H1 (cell line): ENCODE measurements around the gene ARID1B.

Source experiments
- CTCF ChIP-seq, 3 experiments: IDR thresholded peaks; 1 replicate in 2 of 3; 2 replicates in 1 of 3; pipeline versions ENCODE4 v1.5.1 to v1.6.1; 2011; ENCODE audit warnings: low read length in 3 of 3, mild to moderate bottlenecking in 3 of 3, inconsistent platforms in 2 of 3, low read depth in 1 of 3, moderate library complexity in 1 of 3; ENCODE audit not compliant: insufficient read depth in 1 of 3; ENCODE audit errors: control extremely low read depth in 1 of 3
- FOSL1 ChIP-seq: IDR thresholded peaks from 2 replicates; pipeline ENCODE4 v1.6.1; 2011; ENCODE audit warnings: mild to moderate bottlenecking, low read depth, low read length, moderate library complexity; ENCODE audit not compliant: insufficient read depth
- YY1 ChIP-seq: IDR thresholded peaks from 2 replicates; pipeline ENCODE4 v1.6.1; 2011; ENCODE audit warnings: low read depth, mild to moderate bottlenecking, low read length
- TF ChIP-seq, protein P1 (sequence below): IDR thresholded peaks from 2 replicates; pipeline ENCODE4 v1.6.1; 2012; ENCODE audit warnings: inconsistent platforms

DNA sequence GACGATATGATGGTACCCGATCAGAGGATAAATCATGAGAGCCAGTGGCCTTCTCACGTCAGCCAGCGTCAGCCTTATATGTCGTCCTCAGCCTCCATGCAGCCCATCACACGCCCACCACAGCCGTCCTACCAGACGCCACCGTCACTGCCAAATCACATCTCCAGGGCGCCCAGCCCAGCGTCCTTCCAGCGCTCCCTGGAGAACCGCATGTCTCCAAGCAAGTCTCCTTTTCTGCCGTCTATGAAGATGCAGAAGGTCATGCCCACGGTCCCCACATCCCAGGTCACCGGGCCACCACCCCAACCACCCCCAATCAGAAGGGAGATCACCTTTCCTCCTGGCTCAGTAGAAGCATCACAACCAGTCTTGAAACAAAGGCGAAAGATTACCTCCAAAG is 423.9 kb downstream of the ARID1B start:
- TF ChIP-seq CTCF (IDR thresholded peaks at IDR 0.05; ENCODE audit: control extremely low read depth in 1 of 3, insufficient read depth in 1 of 3, low read depth in 1 of 3, low read length in 3 of 3) = no peak
- no peak for TF ChIP-seq FOSL1
- TF ChIP-seq, protein P1, sequence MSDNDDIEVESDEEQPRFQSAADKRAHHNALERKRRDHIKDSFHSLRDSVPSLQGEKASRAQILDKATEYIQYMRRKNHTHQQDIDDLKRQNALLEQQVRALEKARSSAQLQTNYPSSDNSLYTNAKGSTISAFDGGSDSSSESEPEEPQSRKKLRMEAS = no peak
- no peak for TF ChIP-seq YY1
